ENCODE data around the gene SLC12A3. TPM values are rescaled to one million over a fixed set of nuclear protein-coding genes. Genes with fewer than 3 reads are reported as not detected.
A peak's percentile ranks its signal among the peaks of the same experiment; 100 is the strongest.

Gene SLC12A3
- total and polyA plus RNA-seq, 2 donors (not counting 1 experiment from before 2014, with no cell fraction given) = not detected

- H3K4me3 ChIP-seq (replicated peaks in 1 of 4; ENCODE audit: control extremely low read depth in 1 of 4, insufficient read depth in 1 of 4, low read depth in 3 of 4, low read length in 4 of 4) = peak overlapping the region in 1 of 4 experiments; percentile 96
- no peaks in the 10 kb centered on the region for H3K4me1 ChIP-seq (ENCODE audit: control insufficient read depth, extremely low read depth, insufficient read depth, low read length)
- no peaks in the 10 kb centered on the region for H3K9me3 ChIP-seq (ENCODE audit: control insufficient read depth, insufficient read depth, low read depth, low read length)
- TF ChIP-seq EZH2 (IDR thresholded peaks at IDR 0.05; ENCODE audit: low read length, missing control alignments) (no peak), CTCF (conservative IDR thresholded peaks at IDR 0.05 in 1 of 2, IDR thresholded peaks at IDR 0.05 in 1 of 2; ENCODE audit: low read depth in 1 of 2, low read length in 2 of 2) (no peak)
- H2AFZ ChIP-seq (ENCODE audit: low read length) = no peak overlapping the region
- no peaks in the 10 kb centered on the region for H3K27me3 ChIP-seq (ENCODE audit: control insufficient read depth, insufficient read depth, low read length)
- H3K27ac ChIP-seq (ENCODE audit: insufficient read depth, low read length) = no peak overlapping the region
- peaks cover 4% of the 10 kb centered on the region for H4K20me1 ChIP-seq (ENCODE audit: control insufficient read depth, extremely low read depth, insufficient read depth, low read length)
- peaks cover 50% of the 10 kb centered on the region for H3K79me2 ChIP-seq (ENCODE audit: control insufficient read depth, insufficient read depth, low read length)
- no peak overlapping the region for H3K9ac ChIP-seq (ENCODE audit: insufficient read depth, low read length)
- peak in 1 of 2 donors; percentile 80 for DNase-seq (ENCODE audit: low read depth in 2 of 2)
- H3K4me2 ChIP-seq (ENCODE audit: extremely low read depth, insufficient read depth, low read length) = peak overlapping the region; percentile 39
- peaks cover 26% of the 10 kb centered on the region for H3K36me3 ChIP-seq (ENCODE audit: control insufficient read depth, insufficient read depth, low read length)
Observed at GRCh38 chr16:56936491-56936890, 71.5 kb downstream of the SLC12A3 start.

GRCh38 chr16:56936950-56937349, 71.9 kb downstream of the SLC12A3 start:
- no peak overlapping the region for H3K9ac ChIP-seq (ENCODE audit: insufficient read depth, low read length)
- H3K27ac ChIP-seq (ENCODE audit: insufficient read depth, low read length) = no peak overlapping the region
- H3K4me3 ChIP-seq (replicated peaks in 1 of 4; ENCODE audit: control extremely low read depth in 1 of 4, insufficient read depth in 1 of 4, low read depth in 3 of 4, low read length in 4 of 4) = peak overlapping the region in 1 of 4 experiments; percentile 96
- H4K20me1 ChIP-seq (ENCODE audit: control insufficient read depth, extremely low read depth, insufficient read depth, low read length) = peaks cover 4% of the 10 kb centered on the region
- H3K27me3 ChIP-seq (ENCODE audit: control insufficient read depth, insufficient read depth, low read length) = no peaks in the 10 kb centered on the region
- no peaks in the 10 kb centered on the region for H3K9me3 ChIP-seq (ENCODE audit: control insufficient read depth, insufficient read depth, low read depth, low read length)
- TF ChIP-seq EZH2 (IDR thresholded peaks at IDR 0.05; ENCODE audit: low read length, missing control alignments) (no peak), CTCF (conservative IDR thresholded peaks at IDR 0.05 in 1 of 2, IDR thresholded peaks at IDR 0.05 in 1 of 2; ENCODE audit: low read depth in 1 of 2, low read length in 2 of 2) (no peak)
- no peak overlapping the region for H2AFZ ChIP-seq (ENCODE audit: low read length)
- no peak overlapping the region for H3K4me2 ChIP-seq (ENCODE audit: extremely low read depth, insufficient read depth, low read length)
- H3K4me1 ChIP-seq (ENCODE audit: control insufficient read depth, extremely low read depth, insufficient read depth, low read length) = no peaks in the 10 kb centered on the region
- peaks cover 50% of the 10 kb centered on the region for H3K79me2 ChIP-seq (ENCODE audit: control insufficient read depth, insufficient read depth, low read length)
- H3K36me3 ChIP-seq (ENCODE audit: control insufficient read depth, insufficient read depth, low read length) = peaks cover 29% of the 10 kb centered on the region
- no peak for DNase-seq (ENCODE audit: low read depth in 2 of 2)

- Histone ChIP-seq H3K4me3 (replicated peaks in 1 of 4; ENCODE audit: control extremely low read depth in 1 of 4, insufficient read depth in 1 of 4, low read depth in 3 of 4, low read length in 4 of 4) (no peak overlapping the region), H2AFZ (ENCODE audit: low read length) (no peak overlapping the region), H3K27ac (ENCODE audit: insufficient read depth, low read length) (no peak overlapping the region), H3K4me1 (ENCODE audit: control insufficient read depth, extremely low read depth, insufficient read depth, low read length) (peaks cover 5% of the 10 kb centered on the region), H3K27me3 (ENCODE audit: control insufficient read depth, insufficient read depth, low read length) (no peaks in the 10 kb centered on the region), H4K20me1 (ENCODE audit: control insufficient read depth, extremely low read depth, insufficient read depth, low read length) (peaks cover under 1% of the 10 kb centered on the region), H3K4me2 (ENCODE audit: extremely low read depth, insufficient read depth, low read length) (no peak overlapping the region), H3K36me3 (ENCODE audit: control insufficient read depth, insufficient read depth, low read length) (peaks cover 40% of the 10 kb centered on the region), H3K79me2 (ENCODE audit: control insufficient read depth, insufficient read depth, low read length) (peaks cover 31% of the 10 kb centered on the region), H3K9me3 (ENCODE audit: control insufficient read depth, insufficient read depth, low read depth, low read length) (no peaks in the 10 kb centered on the region), H3K9ac (ENCODE audit: insufficient read depth, low read length) (no peak overlapping the region)
- no peak for DNase-seq (ENCODE audit: low read depth in 2 of 2)
- TF ChIP-seq CTCF (conservative IDR thresholded peaks at IDR 0.05 in 1 of 2, IDR thresholded peaks at IDR 0.05 in 1 of 2; ENCODE audit: low read depth in 1 of 2, low read length in 2 of 2) (no peak), EZH2 (IDR thresholded peaks at IDR 0.05; ENCODE audit: low read length, missing control alignments) (no peak)
Observed at GRCh38 chr16:56938664-56939513, 73.9 kb downstream of the SLC12A3 start.

Data from fibroblast of lung (primary cell).